Cardiac atrium fibroblast (primary cell): ENCODE measurements around the gene PARK7. TPM values are rescaled to one million over a fixed set of nuclear protein-coding genes. Genes with fewer than 3 reads are reported as not detected.

Experiments
- total RNA-seq: library from RNA; depleted of rRNA; stranded (reverse); fragments of >200 nt; gene quantifications from 2 replicates; pipeline ENCODE4 v1.2.3, GENCODE V29; 2015

PARK7 gene
- 210 and 220 TPM in 2 replicates for total RNA-seq

GRCh38 chr1:7961216-7962013, at the start of gene PARK7:
TSS of gene PARK7 (plus strand) at chr1:7961711. CDS start at chr1:7962786, 1,075 bp downstream.

GRCh38 chr1:7940745-7941436, 20.6 kb upstream of the PARK7 start, which contains the start of gene TNFRSF9:
TSS of gene TNFRSF9 (minus strand) at chr1:7940839. CDS start at chr1:7939994, 845 bp downstream.

GRCh38 chr1:8026153-8026975, 64.9 kb downstream of the PARK7 start, which contains the start of gene ERRFI1:
TSS of gene ERRFI1 (minus strand) at chr1:8026309. CDS start at chr1:8015619, 10,690 bp downstream.

Other genes with a start within 250 kb of the PARK7 start
- gene VAMP3, start 190.4 kb upstream of the PARK7 start, total RNA-seq = 115 and 131 TPM in 2 replicates
- 0.97 and 1.4 TPM in 2 replicates for gene PER3, start 177.4 kb upstream of the PARK7 start, total RNA-seq
- gene UTS2, start 108.6 kb upstream of the PARK7 start, total RNA-seq = not detected in 2 replicates
- 0.81 TPM in 1 of 2 replicates, not detected in the other for gene TNFRSF9, start 20.9 kb upstream of the PARK7 start, total RNA-seq
- gene ERRFI1, start 64.6 kb downstream of the PARK7 start, total RNA-seq = 174 and 225 TPM in 2 replicates